Right cardiac atrium (tissue), 5 donors: ENCODE data around the gene MTCH1. TPM values are rescaled to one million over a fixed set of nuclear protein-coding genes. Genes with fewer than 3 reads are reported as not detected.
A peak's percentile ranks its signal among the peaks of the same experiment; 100 is the strongest.

ENCODE experiments used
- ATAC-seq, 2 donors: fragments of 200-7000 bp; cut with Tn5 transposase; one replicate each; pipeline versions ENCODE4 v1.8.0 to v1.9.1; 2020; ENCODE audit warnings: moderate library complexity in 2 of 2, mild to moderate bottlenecking in 1 of 2
- DNase-seq, 3 donors: peaks; one replicate each; pipeline ENCODE4 v3.0.0-alpha.2; 2020
- H3K27ac ChIP-seq: one replicate; pipeline ENCODE4 v1.5.1; 2013; ENCODE audit warnings: mild to moderate bottlenecking, low read length, control low read depth, moderate library complexity
- H3K27me3 ChIP-seq: one replicate; pipeline ENCODE4 v1.6.1; 2013; ENCODE audit not compliant: control insufficient read depth, insufficient read depth
- H3K4me1 ChIP-seq: one replicate; pipeline ENCODE4 v1.6.1; 2013; ENCODE audit warnings: low read length; ENCODE audit not compliant: control insufficient read depth, insufficient read depth
- H3K4me3 ChIP-seq: one replicate; pipeline ENCODE4 v1.5.1; 2013; ENCODE audit warnings: low read length, control low read depth
- H3K9me3 ChIP-seq: one replicate; pipeline ENCODE4 v1.6.1; 2013; ENCODE audit warnings: low read length; ENCODE audit not compliant: control insufficient read depth
- WGBS: extraction: QIAGEN DNeasy Blood & Tissue Kit; methylation state at CpG from one replicate; pipeline ENCODE4 v1.1.7; 2013; 5-methylcytosine and 5-hydroxymethylcytosine counted together
- intact Hi-C, 4 donors: fragments of 100-400 bp; cut with DNase I; formaldehyde crosslinking; loops; one replicate each; pipeline versions ENCODE4 v1.11.0 to v1.14.0; 2022 to 2023
- long read RNA-seq, 4 donors: library from polyadenylated mRNA; unstranded; transcript quantifications; one replicate each; pipeline ENCODE4 v2.0.0, GENCODE V29; 2020 to 2021
- polyA plus RNA-seq: library from polyadenylated mRNA; stranded (reverse); fragments of 200-250 nt; gene quantifications from one replicate; pipeline ENCODE4 v1.2.3, GENCODE V29; 2013
- total RNA-seq, 4 donors: library from RNA; stranded (reverse); fragmentation: NEBNext Ultra II Directional; extraction: Animal tissue kit (Norgen Biotek cat#: 25700); gene quantifications; one replicate each; pipeline ENCODE4 v1.2.1, GENCODE V29; 2021
- donor health status: healthy with polysubstance abuse.
- donor health status: DM: no; HTN: yes; CAD: no.
- donor health status: DM: no; HTN: no; CAD: no.
- donor health status: DM: no; HTN: yes; CAD: no; lungs with severe emphysema.
- donor health status: DM: yes; HTN: yes; CAD: no.

The MTCH1 gene, protein sequence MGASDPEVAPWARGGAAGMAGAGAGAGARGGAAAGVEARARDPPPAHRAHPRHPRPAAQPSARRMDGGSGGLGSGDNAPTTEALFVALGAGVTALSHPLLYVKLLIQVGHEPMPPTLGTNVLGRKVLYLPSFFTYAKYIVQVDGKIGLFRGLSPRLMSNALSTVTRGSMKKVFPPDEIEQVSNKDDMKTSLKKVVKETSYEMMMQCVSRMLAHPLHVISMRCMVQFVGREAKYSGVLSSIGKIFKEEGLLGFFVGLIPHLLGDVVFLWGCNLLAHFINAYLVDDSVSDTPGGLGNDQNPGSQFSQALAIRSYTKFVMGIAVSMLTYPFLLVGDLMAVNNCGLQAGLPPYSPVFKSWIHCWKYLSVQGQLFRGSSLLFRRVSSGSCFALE
- total RNA-seq (100 to 1,000 TPM; 217 to 249 (median 227) TPM), polyA plus RNA-seq (198 TPM)
- long read RNA-seq, donor 1, transcript MTCH1-201 (12 exons, 2,006 nt) = minor isoform, 518 of 1,393 reads
- long read RNA-seq, donor 1, transcript MTCH1-202 (12 exons, 2,057 nt) = major isoform, 756 of 1,393 reads
- long read RNA-seq, donor 1, transcript MTCH1-204 (11 exons, 1,572 nt) = minor isoform, 18 of 1,393 reads
- long read RNA-seq, donor 1, partial matches to known transcripts = 50 of 1,393 reads
- long read RNA-seq, donor 1, other reads (novel, unspliced or antisense) = 51 of 1,393 reads
- long read RNA-seq, donor 2, transcript MTCH1-204 (11 exons, 1,572 nt) = minor isoform, 9 of 691 reads
- long read RNA-seq, donor 2, transcript MTCH1-202 (12 exons, 2,057 nt) = major isoform, 348 of 691 reads
- long read RNA-seq, donor 2, transcript MTCH1-201 (12 exons, 2,006 nt) = minor isoform, 226 of 691 reads
- long read RNA-seq, donor 2, partial matches to known transcripts = 22 of 691 reads
- long read RNA-seq, donor 2, other reads (novel, unspliced or antisense) = 86 of 691 reads
- long read RNA-seq, donor 3, transcript MTCH1-202 (12 exons, 2,057 nt) = major isoform, 742 of 1,698 reads
- long read RNA-seq, donor 3, transcript MTCH1-204 (11 exons, 1,572 nt) = minor isoform, 40 of 1,698 reads
- long read RNA-seq, donor 3, transcript MTCH1-201 (12 exons, 2,006 nt) = minor isoform, 712 of 1,698 reads
- long read RNA-seq, donor 3, partial matches to known transcripts = 71 of 1,698 reads
- long read RNA-seq, donor 3, other reads (novel, unspliced or antisense) = 133 of 1,698 reads
- long read RNA-seq, donor 4, transcript MTCH1-201 (12 exons, 2,006 nt) = minor isoform, 254 of 646 reads
- long read RNA-seq, donor 4, transcript MTCH1-204 (11 exons, 1,572 nt) = minor isoform, 13 of 646 reads
- long read RNA-seq, donor 4, transcript MTCH1-202 (12 exons, 2,057 nt) = major isoform, 282 of 646 reads
- long read RNA-seq, donor 4, partial matches to known transcripts = 21 of 646 reads
- long read RNA-seq, donor 4, other reads (novel, unspliced or antisense) = 76 of 646 reads

DNA sequence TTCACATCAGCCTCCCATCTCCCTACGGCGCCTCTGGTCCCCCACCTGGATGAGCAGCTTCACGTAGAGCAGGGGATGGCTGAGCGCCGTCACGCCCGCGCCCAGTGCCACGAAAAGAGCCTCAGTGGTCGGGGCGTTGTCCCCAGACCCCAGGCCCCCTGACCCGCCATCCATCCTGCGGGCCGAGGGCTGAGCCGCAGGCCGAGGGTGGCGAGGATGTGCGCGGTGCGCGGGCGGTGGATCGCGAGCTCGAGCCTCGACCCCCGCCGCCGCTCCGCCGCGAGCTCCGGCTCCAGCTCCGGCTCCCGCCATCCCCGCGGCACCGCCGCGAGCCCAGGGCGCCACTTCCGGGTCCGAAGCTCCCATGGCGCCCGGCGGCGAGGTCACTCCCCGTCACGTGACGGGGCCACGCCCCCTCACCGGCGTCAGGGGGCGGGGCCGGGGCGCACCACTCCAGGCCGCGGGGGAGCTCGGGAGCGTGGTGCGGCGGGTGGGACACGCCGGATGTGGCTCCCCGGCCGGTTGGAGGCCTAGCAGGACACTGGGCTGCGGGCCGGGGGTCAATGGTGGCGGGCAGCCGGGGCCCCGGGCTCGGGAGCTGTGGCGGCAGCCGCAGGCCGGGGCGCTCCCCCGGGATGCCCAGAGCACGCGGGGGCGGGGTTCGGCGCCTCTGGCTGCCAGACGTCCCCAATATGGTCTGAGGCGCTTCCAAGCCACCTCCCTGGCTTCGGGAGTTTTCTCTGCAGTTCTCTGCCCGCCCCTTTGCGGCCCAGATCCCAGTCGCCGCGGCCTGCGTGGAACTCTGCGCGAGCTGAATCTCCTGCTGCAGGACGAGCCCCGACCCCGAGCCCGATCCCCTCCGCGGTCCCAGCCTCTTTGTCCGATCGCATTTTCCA is at the start of gene MTCH1:
Gene MTCH1, minus strand, starts transcription at position 389 of the 896 bp plus-strand sequence. Its CDS starts 23 bp downstream, at position 366.
- peak within 1 kb of the TSS; percentile 87 for H3K27ac ChIP-seq
- no peaks in the 10 kb centered on the region for H3K9me3 ChIP-seq
- H3K4me1 ChIP-seq = peaks cover 15% of the 10 kb centered on the region
- under 1% methylated on average over 101 of the region's 101 CpGs for WGBS
- no peaks in the 10 kb centered on the region for H3K27me3 ChIP-seq
- DNase-seq (peak; percentile 92 to 97 (median 96)), ATAC-seq (peak; percentile 95 to 97)
- intact Hi-C loops = loop anchor here in 1 of 4 donors (10.0 kb wide), 1 partner anchor 221 kb away; no protein-coding TSS in a partner anchor
- H3K4me3 ChIP-seq = peak within 1 kb of the TSS; percentile 88

DNA sequence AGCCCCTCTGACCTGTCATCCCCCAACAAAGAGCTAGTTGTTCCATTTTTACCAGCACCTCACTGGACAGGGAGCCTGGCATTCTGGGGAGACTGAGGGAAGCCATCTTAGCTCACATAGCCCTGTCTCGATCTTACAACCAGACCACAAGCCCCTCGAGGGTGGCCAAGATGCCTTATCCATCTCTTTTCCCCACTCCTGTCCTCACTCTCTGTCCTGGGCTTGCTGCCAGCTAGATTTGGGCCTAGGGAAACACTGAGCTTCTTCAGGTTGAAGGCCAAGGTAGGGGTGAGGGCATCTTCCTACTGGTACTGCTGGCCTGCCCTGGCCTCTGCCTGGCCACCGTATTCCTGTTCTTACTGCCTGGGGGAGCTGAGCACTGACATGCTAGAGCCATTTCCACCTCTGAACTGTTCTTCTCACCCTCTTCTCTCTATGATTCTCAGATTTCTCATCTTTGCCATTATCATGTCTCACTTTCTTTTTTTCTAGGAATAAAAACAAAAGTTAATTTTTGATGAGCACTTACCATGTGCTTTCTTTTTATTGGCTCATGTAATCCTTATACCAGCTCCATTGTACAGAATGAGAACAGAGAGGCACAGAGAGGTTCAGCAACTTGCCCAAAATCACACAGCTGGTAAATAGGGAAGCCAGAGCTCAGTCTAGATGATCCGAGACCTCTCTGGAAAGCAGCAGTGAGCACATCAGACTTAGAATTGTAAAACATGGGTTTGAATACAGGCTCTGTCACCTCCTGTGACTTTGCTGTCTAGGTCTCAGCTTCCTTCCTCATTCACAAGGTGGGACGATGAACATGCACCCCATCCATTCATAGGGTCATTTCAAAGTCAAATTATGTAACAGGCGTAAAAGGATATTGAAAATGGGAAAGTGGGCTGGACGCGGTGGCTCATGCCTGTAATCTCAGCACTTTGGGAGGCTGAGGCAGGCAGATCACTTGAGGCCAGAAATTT is 48.1 kb upstream of the MTCH1 start:
- Histone ChIP-seq H3K4me1 (no peaks in the 10 kb centered on the region), H3K27me3 (no peaks in the 10 kb centered on the region), H3K27ac (no peak overlapping the region), H3K9me3 (no peaks in the 10 kb centered on the region), H3K4me3 (no peak overlapping the region)
- DNase-seq (peak in 1 of 3 donors; percentile 6), ATAC-seq (no peak)
- intact Hi-C loops = no loop called here
- 69% methylated on average over 8 of the region's 8 CpGs for WGBS

DNA sequence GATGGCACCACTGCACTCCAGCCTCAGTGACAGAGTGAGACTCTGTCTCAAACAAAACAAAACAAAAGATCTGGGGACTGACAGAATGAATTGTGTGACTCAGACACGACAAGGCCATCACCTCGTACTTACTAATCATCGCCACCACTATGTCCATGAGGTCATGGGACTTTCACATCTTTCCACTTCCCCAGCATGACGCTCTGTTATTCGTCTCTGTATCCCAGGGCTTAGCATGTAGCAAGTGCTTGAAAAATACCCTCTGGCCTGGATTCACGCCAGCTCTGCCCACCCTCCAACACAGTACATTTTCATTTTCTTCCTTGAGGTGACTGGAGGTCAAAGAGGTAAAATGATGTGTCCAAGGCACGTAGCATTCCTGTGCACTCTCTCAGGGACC is 47.3 kb upstream of the MTCH1 start:
- ATAC-seq = no peak
- WGBS = 80% methylated on average over 7 of the region's 7 CpGs
- Histone ChIP-seq H3K4me1 (no peaks in the 10 kb centered on the region), H3K4me3 (no peak overlapping the region), H3K9me3 (no peaks in the 10 kb centered on the region), H3K27ac (no peak overlapping the region), H3K27me3 (no peaks in the 10 kb centered on the region)
- intact Hi-C loops = no loop called here
- peak in 1 of 3 donors; percentile 23 for DNase-seq

DNA sequence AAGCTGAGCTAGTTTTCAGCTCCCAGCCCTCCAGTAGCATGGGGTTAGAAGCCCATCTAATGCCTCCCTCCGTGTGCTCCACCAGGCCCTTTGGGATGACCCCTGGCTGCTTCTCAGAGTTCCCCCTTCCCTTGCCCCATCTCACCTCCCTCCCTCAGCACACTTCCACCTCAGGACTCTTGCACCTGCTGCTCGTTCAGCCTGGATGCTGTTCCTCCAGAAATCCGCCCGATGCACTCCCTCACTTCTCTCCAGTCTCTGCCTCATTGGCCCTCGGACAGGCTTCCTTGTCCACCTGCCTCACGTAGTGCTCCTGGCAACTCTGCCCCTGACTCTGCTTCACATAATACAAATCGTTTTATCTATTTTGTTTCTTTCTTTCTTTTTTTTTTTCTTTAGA is 46.2 kb upstream of the MTCH1 start:
- DNase-seq (peak in 1 of 3 donors; percentile 11), ATAC-seq (no peak)
- H3K27me3 ChIP-seq = no peaks in the 10 kb centered on the region
- H3K27ac ChIP-seq = no peak overlapping the region
- H3K9me3 ChIP-seq = no peaks in the 10 kb centered on the region
- 89% methylated on average over 7 of the region's 7 CpGs for WGBS
- no peak overlapping the region for H3K4me3 ChIP-seq
- intact Hi-C loops = no loop called here
- no peaks in the 10 kb centered on the region for H3K4me1 ChIP-seq

DNA sequence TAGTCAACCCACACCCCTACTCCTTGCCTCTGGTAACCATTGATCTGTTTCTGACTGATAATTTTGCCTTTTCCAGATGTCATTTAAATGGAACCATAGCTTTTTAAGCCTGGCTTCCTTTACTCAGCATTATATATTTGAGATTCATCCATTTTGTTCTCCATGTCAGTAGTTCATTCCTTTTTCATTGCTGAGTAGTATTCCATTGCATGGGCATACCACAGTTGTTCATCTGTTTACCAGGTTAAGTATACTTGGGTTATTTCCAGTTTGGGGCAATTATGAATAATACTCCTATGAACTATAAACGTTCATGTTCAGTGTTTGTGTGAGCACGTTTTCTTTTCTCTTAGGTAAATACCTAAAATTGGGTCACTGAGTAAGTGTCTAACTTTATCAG is 44.6 kb upstream of the MTCH1 start:
- H3K27ac ChIP-seq = no peak overlapping the region
- WGBS = 91% methylated on average over 2 of the region's 2 CpGs
- no peaks in the 10 kb centered on the region for H3K4me1 ChIP-seq
- intact Hi-C loops = no loop called here
- no peak overlapping the region for H3K4me3 ChIP-seq
- no peaks in the 10 kb centered on the region for H3K27me3 ChIP-seq
- no peaks in the 10 kb centered on the region for H3K9me3 ChIP-seq
- no peak for ATAC-seq
- DNase-seq = no peak

DNA sequence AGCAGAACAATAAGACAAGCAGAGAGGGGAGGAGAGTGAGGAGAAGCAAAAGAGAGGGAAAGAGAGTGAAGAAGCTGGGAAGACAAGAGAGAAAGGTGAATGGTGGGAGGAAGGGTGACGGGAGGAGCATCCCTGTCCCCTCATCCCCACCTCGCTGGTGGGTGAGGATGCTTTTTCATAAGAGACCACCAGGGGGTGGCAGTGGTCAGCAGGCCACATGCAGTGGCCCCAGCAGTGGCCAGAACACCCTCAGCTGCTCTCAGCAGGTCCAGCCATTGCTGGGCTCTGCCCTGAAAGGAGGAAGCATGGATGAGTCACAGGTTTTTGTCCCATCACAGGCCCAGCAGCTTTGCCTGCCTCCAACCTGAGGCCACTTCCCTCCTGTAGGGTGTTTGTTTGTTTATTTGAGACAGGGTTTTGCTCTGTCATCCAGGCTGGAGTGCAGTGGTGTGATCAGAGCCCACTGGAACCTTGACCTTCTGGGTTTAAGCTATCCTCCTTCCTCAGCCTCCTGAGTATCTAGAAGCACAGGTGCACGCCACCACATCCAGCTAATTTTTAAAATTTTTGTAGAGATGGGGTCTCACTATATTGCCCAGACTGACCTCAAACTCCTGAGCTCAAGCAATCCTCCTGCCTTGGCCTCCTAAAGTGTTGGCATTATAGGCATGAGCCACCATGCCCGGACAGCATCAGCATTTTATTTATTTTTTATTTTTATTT is 43.4 kb upstream of the MTCH1 start:
- ATAC-seq = peak; percentile 90 to 93
- 58% methylated on average over 4 of the region's 4 CpGs for WGBS

DNA sequence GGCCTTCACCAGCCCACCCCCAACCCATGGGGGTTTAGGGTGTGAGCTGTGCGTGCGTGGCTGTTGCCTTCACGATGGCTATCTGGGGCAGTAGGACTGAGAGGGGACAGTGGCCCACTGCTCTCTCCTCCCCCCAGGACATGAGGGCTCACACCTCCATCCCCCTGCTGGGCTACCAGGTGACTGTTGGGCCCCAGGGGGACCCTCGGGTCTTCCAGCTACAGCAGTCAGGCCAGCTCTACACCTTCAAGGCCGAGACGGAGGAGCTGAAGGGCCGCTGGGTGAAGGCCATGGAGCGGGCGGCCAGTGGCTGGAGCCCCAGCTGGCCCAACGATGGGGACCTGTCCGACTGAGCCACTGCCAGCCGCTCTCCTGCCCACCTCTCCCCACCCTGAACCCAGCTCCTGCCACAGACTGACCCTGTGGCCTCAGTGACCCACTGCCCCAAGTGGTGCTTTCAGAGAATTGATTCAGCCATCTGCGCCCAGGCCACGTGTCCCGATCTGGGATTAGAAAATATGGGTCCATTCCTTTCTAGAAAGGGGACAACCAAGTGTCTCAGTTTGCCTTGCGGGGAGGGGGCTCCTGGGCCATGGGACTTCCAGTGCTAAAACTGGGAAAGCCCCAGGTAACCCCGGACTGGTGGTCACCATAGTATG is 41.9 kb upstream of the MTCH1 start:
- ATAC-seq = no peak

More for the DNA sequence above, 43.4 kb upstream of the MTCH1 start:
- H3K4me1 ChIP-seq = no peaks in the 10 kb centered on the region
- no peak overlapping the region for H3K27ac ChIP-seq
- intact Hi-C loops = loop anchor here (2.0 to 10.0 kb wide), 4 partner anchors 145 to 183 kb away; partner anchors contain the start of gene PIM1 (in 2 of the 4)
- H3K9me3 ChIP-seq = no peaks in the 10 kb centered on the region
- peak; percentile 80 to 87 (median 84) for DNase-seq
- H3K27me3 ChIP-seq = no peaks in the 10 kb centered on the region
- H3K4me3 ChIP-seq = no peak overlapping the region

More for the DNA sequence above, 41.9 kb upstream of the MTCH1 start:
- peak in 1 of 3 donors; percentile 48 for DNase-seq
- Histone ChIP-seq H3K4me1 (no peaks in the 10 kb centered on the region), H3K27me3 (no peaks in the 10 kb centered on the region), H3K9me3 (no peaks in the 10 kb centered on the region), H3K27ac (no peak overlapping the region), H3K4me3 (no peak overlapping the region)
- intact Hi-C loops = loop anchor here (2.0 to 10.0 kb wide), 4 partner anchors 147 to 184 kb away; partner anchors contain the start of gene PIM1 (in 2 of the 4)
- WGBS = 95% methylated on average over 17 of the region's 17 CpGs
